Cortex of kidney (tissue), 1 donor: Measurements from ENCODE around the gene EXOC4.

Experiments
- DNase-seq: peaks from one replicate; lab custom pipeline; 2025; lab: John Stamatoyannopoulos, UW

The EXOC4 gene

GRCh38 chr7:134031835-134032617 is 779.1 kb downstream of the EXOC4 start:
- DNase-seq, result no peak

- DNase-seq, result no peak
These were observed 781.8 kb downstream of the EXOC4 start for GRCh38 chr7:134034652-134035051.

GRCh38 chr7:134037991-134038390 is 785.1 kb downstream of the EXOC4 start:
- DNase-seq, result no peak

GRCh38 chr7:134040988-134041387 is 788.1 kb downstream of the EXOC4 start:
- DNase-seq, result no peak

GRCh38 chr7:134041477-134041876 is 788.6 kb downstream of the EXOC4 start:
- DNase-seq, result no peak

GRCh38 chr7:134042307-134042706 is 789.4 kb downstream of the EXOC4 start:
- no peak for DNase-seq

- no peak for DNase-seq
These were observed 791.8 kb downstream of the EXOC4 start for GRCh38 chr7:134044682-134045081.

GRCh38 chr7:134045716-134046115 is 792.8 kb downstream of the EXOC4 start:
- no peak for DNase-seq

- no peak for DNase-seq
These were observed 793.8 kb downstream of the EXOC4 start for GRCh38 chr7:134046594-134047128.

- DNase-seq, result no peak
These were observed 794.8 kb downstream of the EXOC4 start for GRCh38 chr7:134047675-134048074.

GRCh38 chr7:134048166-134048565 is 795.3 kb downstream of the EXOC4 start:
- no peak for DNase-seq

- DNase-seq, result no peak
These were observed 798.1 kb downstream of the EXOC4 start for GRCh38 chr7:134051020-134051419.

GRCh38 chr7:134056816-134057215 is 803.9 kb downstream of the EXOC4 start:
- no peak for DNase-seq

GRCh38 chr7:134058521-134058920 is 805.6 kb downstream of the EXOC4 start:
- DNase-seq, result no peak

GRCh38 chr7:134058980-134059379 is 806.1 kb downstream of the EXOC4 start:
- DNase-seq, result no peak

- no peak for DNase-seq
These were observed 807.0 kb downstream of the EXOC4 start for GRCh38 chr7:134059921-134060320.

- no peak for DNase-seq
These were observed 808.0 kb downstream of the EXOC4 start for GRCh38 chr7:134060874-134061273.

GRCh38 chr7:134062460-134062859 is 809.6 kb downstream of the EXOC4 start:
- DNase-seq, result no peak

- DNase-seq, result no peak
These were observed 812.5 kb downstream of the EXOC4 start for GRCh38 chr7:134065415-134065814.

GRCh38 chr7:134067164-134067563 is 814.3 kb downstream of the EXOC4 start:
- DNase-seq, result no peak

- DNase-seq, result no peak
These were observed 815.8 kb downstream of the EXOC4 start for GRCh38 chr7:134068670-134069069.

- DNase-seq, result no peak
These were observed 816.3 kb downstream of the EXOC4 start for GRCh38 chr7:134069187-134069586.

GRCh38 chr7:134070673-134071072 is 817.8 kb downstream of the EXOC4 start:
- DNase-seq, result no peak
